Neuronal stem cell (in vitro differentiated cells): Measurements from ENCODE around the gene AFAP1.

Source experiments
- DNase-seq: peaks from one replicate; pipeline ENCODE4 v3.0.0-alpha.2; 2013; ENCODE audit warnings: low spot score
- H2AFZ ChIP-seq: one replicate; pipeline ENCODE4 v1.6.1; 2013; ENCODE audit warnings: mild to moderate bottlenecking, low read length, inconsistent platforms
- H2AK5ac ChIP-seq: 2 replicates; pipeline ENCODE4 v1.6.1; 2013; ENCODE audit warnings: low read depth, mild to moderate bottlenecking, inconsistent platforms, low read length, moderate library complexity, mixed read lengths
- H2BK120ac ChIP-seq: 2 replicates; pipeline ENCODE4 v1.6.1; 2013; ENCODE audit warnings: low read depth, mild to moderate bottlenecking, inconsistent platforms, low read length, moderate library complexity, mixed read lengths
- H2BK12ac ChIP-seq: one replicate; pipeline ENCODE4 v1.6.1; 2013; ENCODE audit warnings: low read length, inconsistent platforms
- H2BK15ac ChIP-seq: 2 replicates; pipeline ENCODE4 v1.6.1; 2013; ENCODE audit warnings: mild to moderate bottlenecking, low read length, inconsistent platforms, mixed read lengths
- H2BK5ac ChIP-seq: one replicate; pipeline ENCODE4 v1.6.1; 2013; ENCODE audit warnings: inconsistent platforms, mild to moderate bottlenecking, low read length, moderate library complexity
- H3K14ac ChIP-seq: one replicate; pipeline ENCODE4 v1.6.1; 2013; ENCODE audit warnings: low read length, inconsistent platforms
- H3K18ac ChIP-seq: 2 replicates; pipeline ENCODE4 v1.6.1; 2013; ENCODE audit warnings: low read length, inconsistent platforms
- H3K23ac ChIP-seq: 2 replicates; pipeline ENCODE4 v1.6.1; 2013; ENCODE audit warnings: low read depth, mild to moderate bottlenecking, mixed read lengths, low read length, inconsistent platforms; ENCODE audit not compliant: poor library complexity
- H3K27ac ChIP-seq: replicated peaks from 3 replicates; pipeline ENCODE4 v1.5.1; 2013; ENCODE audit warnings: low read length, inconsistent platforms
- H3K27me3 ChIP-seq, 3 experiments: 2 replicates each; pipeline ENCODE4 v1.6.1; 2013; ENCODE audit warnings: low read length in 3 of 3, mild to moderate bottlenecking in 2 of 3, inconsistent platforms in 1 of 3, low read depth in 1 of 3, mixed read lengths in 1 of 3, moderate library complexity in 1 of 3; ENCODE audit not compliant: control insufficient read depth in 3 of 3, insufficient read depth in 3 of 3
- H3K36me3 ChIP-seq, 2 donors: replicated peaks in 1 of 2; 2 replicates each; pipeline ENCODE4 v1.6.1; 2013; ENCODE audit warnings: low read length in 2 of 2; ENCODE audit not compliant: control insufficient read depth in 2 of 2, insufficient read depth in 2 of 2
- H3K4ac ChIP-seq: 2 replicates; pipeline ENCODE4 v1.6.1; 2013; ENCODE audit warnings: inconsistent platforms, mild to moderate bottlenecking, low read length, moderate library complexity
- H3K4me1 ChIP-seq, 2 donors: 1 replicate in 1 of 2; 2 replicates in 1 of 2; pipeline ENCODE4 v1.6.1; 2013; ENCODE audit warnings: low read length in 2 of 2, low read depth in 1 of 2; ENCODE audit not compliant: control insufficient read depth in 2 of 2, insufficient read depth in 1 of 2
- H3K4me2 ChIP-seq: one replicate; pipeline ENCODE4 v1.6.1; 2013; ENCODE audit warnings: mild to moderate bottlenecking, low read length, inconsistent platforms; ENCODE audit not compliant: insufficient read depth, poor library complexity, severe bottlenecking
- H3K4me3 ChIP-seq, 2 donors: 2 replicates each; pipeline ENCODE4 v1.5.1; 2013; ENCODE audit warnings: low read length in 2 of 2, mild to moderate bottlenecking in 2 of 2, inconsistent platforms in 1 of 2, moderate library complexity in 1 of 2
- H3K79me1 ChIP-seq: one replicate; pipeline ENCODE4 v1.6.1; 2013; ENCODE audit warnings: low read depth, mild to moderate bottlenecking, inconsistent platforms, low read length, moderate library complexity
- H3K9ac ChIP-seq: one replicate; pipeline ENCODE4 v1.6.1; 2013; ENCODE audit warnings: mild to moderate bottlenecking, low read depth, low read length, inconsistent platforms; ENCODE audit not compliant: poor library complexity
- H3K9me3 ChIP-seq, 2 donors: replicated peaks in 1 of 2; 2 replicates each; pipeline versions ENCODE3 to v1.6.1; 2013; ENCODE audit warnings: low read length in 2 of 2, mild to moderate bottlenecking in 2 of 2, inconsistent platforms in 1 of 2, low read depth in 1 of 2, mixed read lengths in 1 of 2, moderate library complexity in 1 of 2; ENCODE audit not compliant: control insufficient read depth in 2 of 2, insufficient read depth in 1 of 2
- H4K8ac ChIP-seq: one replicate; pipeline ENCODE4 v1.6.1; 2013; ENCODE audit warnings: low read depth, mild to moderate bottlenecking, inconsistent platforms, low read length, moderate library complexity
- H4K91ac ChIP-seq: one replicate; pipeline ENCODE4 v1.6.1; 2013; ENCODE audit warnings: low read length, low read depth, mild to moderate bottlenecking, inconsistent platforms; ENCODE audit not compliant: poor library complexity
- WGBS, 2 donors: extraction: QIAGEN DNeasy Blood & Tissue Kit; methylation state at CpG; one replicate each; pipeline ENCODE4 v1.1.7; 2013; ENCODE audit warnings: missing lambda C conversion rate in 2 of 2, mixed read lengths in 1 of 2; ENCODE audit not compliant: insufficient read length in 2 of 2, insufficient replicate concordance in 1 of 2; ENCODE audit errors: extremely low coverage in 2 of 2; 5-methylcytosine and 5-hydroxymethylcytosine counted together

AFAP1 gene

GRCh38 chr4:7894677-7895181 lies 44.9 kb downstream of the AFAP1 start:
- Histone ChIP-seq H3K18ac (no peak overlapping the region), H2BK120ac (no peak overlapping the region), H3K4me3 (no peak overlapping the region), H3K23ac (no peak overlapping the region), H3K9me3 (peaks cover 0 to 3% of the 10 kb centered on the region in 2 donors), H3K79me1 (no peaks in the 10 kb centered on the region), H2BK12ac (no peak overlapping the region), H3K14ac (no peak overlapping the region), H3K27ac (no peak overlapping the region), H3K27me3 (no peaks in the 10 kb centered on the region), H3K4me2 (no peak overlapping the region), H2BK5ac (no peak overlapping the region), H2AK5ac (no peak overlapping the region), H3K9ac (no peak overlapping the region), H3K36me3 (no peaks in the 10 kb centered on the region), H4K8ac (no peak overlapping the region), H3K4ac (no peak overlapping the region), H3K4me1 (peaks cover 2% of the 10 kb centered on the region in 2 donors), H2BK15ac (no peak overlapping the region), H4K91ac (no peak overlapping the region), H2AFZ (no peak overlapping the region)
- no peak for DNase-seq
- no CpG with 5 or more reads among the region's 15 CpGs for WGBS, 2 donors

GRCh38 chr4:7894098-7894676 lies 45.5 kb downstream of the AFAP1 start:
- Histone ChIP-seq H2AK5ac (no peak overlapping the region), H3K4me3 (no peak overlapping the region), H3K9me3 (peaks cover 0 to 3% of the 10 kb centered on the region in 2 donors), H3K36me3 (no peaks in the 10 kb centered on the region), H3K4me2 (no peak overlapping the region), H3K4ac (no peak overlapping the region), H4K91ac (no peak overlapping the region), H3K23ac (no peak overlapping the region), H4K8ac (no peak overlapping the region), H2BK12ac (no peak overlapping the region), H3K27me3 (no peaks in the 10 kb centered on the region), H3K27ac (no peak overlapping the region), H3K18ac (no peak overlapping the region), H3K4me1 (peaks cover 2% of the 10 kb centered on the region in 2 donors), H2BK15ac (no peak overlapping the region), H3K14ac (no peak overlapping the region), H2BK120ac (no peak overlapping the region), H3K9ac (no peak overlapping the region), H3K79me1 (no peaks in the 10 kb centered on the region), H2BK5ac (no peak overlapping the region), H2AFZ (no peak overlapping the region)
- no CpG with 5 or more reads among the region's 12 CpGs for WGBS, 2 donors
- DNase-seq, result no peak

- Histone ChIP-seq H2BK120ac (no peak overlapping the region), H3K9ac (no peak overlapping the region), H3K4ac (no peak overlapping the region), H2BK12ac (no peak overlapping the region), H4K8ac (no peak overlapping the region), H3K4me2 (no peak overlapping the region), H3K27me3 (no peaks in the 10 kb centered on the region), H3K9me3 (peaks cover 0 to 7% of the 10 kb centered on the region in 2 donors), H2AK5ac (no peak overlapping the region), H2BK5ac (no peak overlapping the region), H2AFZ (no peak overlapping the region), H3K4me1 (peaks cover 0 to 2% of the 10 kb centered on the region in 2 donors), H3K27ac (no peak overlapping the region), H3K23ac (no peak overlapping the region), H3K4me3 (no peak overlapping the region), H3K14ac (no peak overlapping the region), H3K36me3 (no peaks in the 10 kb centered on the region), H2BK15ac (no peak overlapping the region), H4K91ac (no peak overlapping the region), H3K18ac (no peak overlapping the region), H3K79me1 (no peaks in the 10 kb centered on the region)
- no CpG with 5 or more reads among the region's 9 CpGs for WGBS, 2 donors
- DNase-seq, result no peak
These were observed 46.1 kb downstream of the AFAP1 start for GRCh38 chr4:7893539-7893938.

DNA sequence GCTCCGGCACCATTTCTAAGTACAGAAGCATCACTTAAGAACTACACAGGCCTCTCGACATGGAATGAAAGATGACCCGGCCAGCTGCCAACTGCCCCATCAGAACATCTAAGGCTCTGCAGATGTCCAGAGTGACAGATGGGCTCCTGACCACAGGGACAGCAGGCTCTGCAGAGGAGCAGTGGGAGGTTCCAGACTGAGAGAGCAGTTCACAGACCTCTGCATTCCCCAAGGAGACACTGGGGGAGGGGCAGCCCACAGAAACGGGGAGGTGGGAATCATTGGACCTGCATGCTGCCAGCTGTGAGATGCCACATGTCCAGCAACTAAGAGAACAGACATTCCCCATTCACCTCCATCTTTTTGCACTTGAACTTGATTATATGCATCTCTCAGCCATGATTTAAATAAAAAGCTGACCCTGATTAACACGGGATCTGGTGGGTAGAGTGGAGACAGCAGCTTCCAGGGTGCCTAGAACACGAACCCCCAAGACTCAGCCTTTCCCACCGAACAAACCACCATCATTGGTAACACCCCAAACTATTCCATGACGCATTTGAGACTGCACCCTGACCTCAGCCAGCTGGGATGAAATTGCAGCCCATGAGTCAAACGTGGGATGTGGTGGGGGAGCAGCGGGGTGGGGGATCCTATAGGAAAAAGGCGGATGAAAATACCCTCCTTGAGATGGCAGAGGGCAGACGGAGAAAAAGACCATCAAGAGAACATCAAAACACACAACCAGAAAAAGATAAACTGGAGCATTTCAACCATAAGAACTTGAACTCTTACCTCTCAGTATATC lies 47.2 kb downstream of the AFAP1 start:
- no peak overlapping the region for H3K4me3 ChIP-seq

More for the DNA sequence above, 47.2 kb downstream of the AFAP1 start:
- Histone ChIP-seq H4K8ac (no peak overlapping the region), H3K23ac (no peak overlapping the region), H3K9me3 (peaks cover 2 to 7% of the 10 kb centered on the region in 2 donors), H2BK15ac (no peak overlapping the region), H3K4me1 (peaks cover 0 to 2% of the 10 kb centered on the region in 2 donors), H2AK5ac (no peak overlapping the region), H3K9ac (no peak overlapping the region), H2BK12ac (no peak overlapping the region), H3K27ac (no peak overlapping the region), H3K79me1 (no peaks in the 10 kb centered on the region), H3K4me2 (no peak overlapping the region), H4K91ac (no peak overlapping the region), H3K4ac (no peak overlapping the region), H2BK5ac (no peak overlapping the region), H3K14ac (no peak overlapping the region), H2AFZ (no peak overlapping the region), H3K36me3 (no peaks in the 10 kb centered on the region), H3K27me3 (no peaks in the 10 kb centered on the region), H2BK120ac (no peak overlapping the region), H3K18ac (no peak overlapping the region)
- no peak for DNase-seq
- WGBS, 2 donors, result no CpG with 5 or more reads among the region's 12 CpGs
